ENCODE data around the gene ANKMY1. TPM values are rescaled to one million over a fixed set of nuclear protein-coding genes. Genes with fewer than 3 reads are reported as not detected.

Gene ANKMY1
- total RNA-seq, 1 donor from 2014 or later: 28.5 TPM

- peak overlapping the region; percentile 87 for H3K4me3 Mint-ChIP-seq (ENCODE audit: unreplicated experiment)
- no peak for DNase-seq (ENCODE audit: extremely low spot score, unreplicated experiment)
- no peak overlapping the region for H3K27ac Mint-ChIP-seq (ENCODE audit: unreplicated experiment)
Observed at GRCh38 chr2:240588006-240588655, 30.3 kb upstream of the ANKMY1 start.

GRCh38 chr2:240586919-240587800, 29.4 kb upstream of the ANKMY1 start:
- Mint-ChIP-seq H3K27me3 (ENCODE audit: unreplicated experiment) (no peaks in the 10 kb centered on the region), H3K27ac (ENCODE audit: unreplicated experiment) (peak overlapping the region; percentile 65), H3K36me3 (ENCODE audit: unreplicated experiment) (no peaks in the 10 kb centered on the region), H3K4me1 (ENCODE audit: unreplicated experiment) (peaks cover 34% of the 10 kb centered on the region), H3K9me3 (ENCODE audit: unreplicated experiment) (no peaks in the 10 kb centered on the region), H3K4me3 (ENCODE audit: unreplicated experiment) (peak overlapping the region; percentile 87)
- DNase-seq (ENCODE audit: extremely low spot score, unreplicated experiment): no peak
- TF ChIP-seq CTCF (IDR thresholded peaks at IDR 0.05): no peak

More at GRCh38 chr2:240588006-240588655, 30.3 kb upstream of the ANKMY1 start:
- no peak for TF ChIP-seq CTCF (IDR thresholded peaks at IDR 0.05)
- H3K27me3 Mint-ChIP-seq (ENCODE audit: unreplicated experiment): no peaks in the 10 kb centered on the region
- no peaks in the 10 kb centered on the region for H3K36me3 Mint-ChIP-seq (ENCODE audit: unreplicated experiment)
- no peaks in the 10 kb centered on the region for H3K9me3 Mint-ChIP-seq (ENCODE audit: unreplicated experiment)
- peaks cover 34% of the 10 kb centered on the region for H3K4me1 Mint-ChIP-seq (ENCODE audit: unreplicated experiment)

GRCh38 chr2:240586198-240586918, 28.6 kb upstream of the ANKMY1 start, which contains the start of gene CAPN10:
Gene CAPN10, plus strand, starts transcription at chr2:240586734. Its CDS starts 178 bp downstream, at chr2:240586912.
- Mint-ChIP-seq H3K27ac (ENCODE audit: unreplicated experiment) (peak within 1 kb of the TSS; percentile 89), H3K36me3 (ENCODE audit: unreplicated experiment) (peaks cover 5% of the 10 kb centered on the region), H3K4me1 (ENCODE audit: unreplicated experiment) (peaks cover 34% of the 10 kb centered on the region), H3K9me3 (ENCODE audit: unreplicated experiment) (peaks cover 3% of the 10 kb centered on the region), H3K4me3 (ENCODE audit: unreplicated experiment) (peak within 1 kb of the TSS; percentile 95), H3K27me3 (ENCODE audit: unreplicated experiment) (no peaks in the 10 kb centered on the region)
- no peak for TF ChIP-seq CTCF (IDR thresholded peaks at IDR 0.05)
- peak; percentile 99 for DNase-seq (ENCODE audit: extremely low spot score, unreplicated experiment)

- no peaks in the 10 kb centered on the region for H3K27me3 Mint-ChIP-seq (ENCODE audit: unreplicated experiment)
- DNase-seq (ENCODE audit: extremely low spot score, unreplicated experiment): no peak
Observed at GRCh38 chr2:240585681-240586197, 28.0 kb upstream of the ANKMY1 start.

More at GRCh38 chr2:240585681-240586197, 28.0 kb upstream of the ANKMY1 start:
- peaks cover 34% of the 10 kb centered on the region for H3K4me1 Mint-ChIP-seq (ENCODE audit: unreplicated experiment)
- no peak for TF ChIP-seq CTCF (IDR thresholded peaks at IDR 0.05)
- peak overlapping the region; percentile 95 for H3K4me3 Mint-ChIP-seq (ENCODE audit: unreplicated experiment)
- peaks cover 5% of the 10 kb centered on the region for H3K36me3 Mint-ChIP-seq (ENCODE audit: unreplicated experiment)
- H3K27ac Mint-ChIP-seq (ENCODE audit: unreplicated experiment): peak overlapping the region; percentile 89
- peaks cover 8% of the 10 kb centered on the region for H3K9me3 Mint-ChIP-seq (ENCODE audit: unreplicated experiment)

Measured in osteocyte (in vitro differentiated cells).